Measurements from ENCODE around the gene SFT2D3.

DNA sequence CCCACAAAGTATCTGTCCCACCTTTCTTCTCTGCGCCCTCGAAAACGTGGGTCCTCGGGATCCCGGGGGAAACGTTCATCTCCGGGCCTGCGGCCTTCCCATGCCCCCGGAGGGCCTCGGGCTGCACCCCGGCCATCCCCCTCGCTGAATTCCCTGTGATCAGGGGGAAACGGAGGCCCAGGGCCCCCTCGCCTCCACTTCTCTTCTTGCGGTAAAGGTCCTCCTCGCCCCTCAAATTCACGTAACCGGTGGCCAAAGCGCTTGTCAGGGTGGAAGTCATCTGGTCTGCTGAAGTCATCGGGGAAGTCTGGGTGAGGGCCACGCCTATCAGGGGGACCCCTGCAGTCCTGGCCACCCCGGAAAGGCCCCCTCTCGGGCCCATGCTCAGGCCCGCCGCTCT, 12.3 kb downstream of the SFT2D3 start:
- TF ChIP-seq POLR2A (IDR thresholded peaks at IDR 0.05; ENCODE audit: low read length), result no peak
- no peak for TF ChIP-seq GATA1 (IDR thresholded peaks at IDR 0.05; ENCODE audit: low read depth, low read length)

All from erythroblast (primary cell).